Muscle of arm (tissue), 12 donors: Measurements from ENCODE around the gene CNTN4. TPM values are rescaled to one million over a fixed set of nuclear protein-coding genes. Genes with fewer than 3 reads are reported as not detected.

ENCODE experiments used
- DNase-seq: peaks from one replicate; pipeline ENCODE4 v3.0.0-alpha.2; 2013
- polyA plus RNA-seq, 12 donors: library from polyadenylated mRNA; unstranded; fragments of 120-200 nt; gene quantifications; one replicate each; pipeline ENCODE4 v1.2.1, GENCODE V29; 2013; ENCODE audit not compliant: insufficient read length in 12 of 12

Gene CNTN4
- polyA plus RNA-seq, 12 donors, result 5.9 to 32.9 (median 7.9) TPM; not detected in 1

GRCh38 chr3:2677501-2677900 is 578.8 kb downstream of the CNTN4 start:
- no peak for DNase-seq

- DNase-seq, result no peak
These were observed 581.6 kb downstream of the CNTN4 start for GRCh38 chr3:2680236-2680635.

- no peak for DNase-seq
These were observed 585.4 kb downstream of the CNTN4 start for GRCh38 chr3:2684046-2684445.

- no peak for DNase-seq
These were observed 588.3 kb downstream of the CNTN4 start for GRCh38 chr3:2686816-2687502.

GRCh38 chr3:2697589-2697988 is 598.9 kb downstream of the CNTN4 start:
- DNase-seq, result no peak

- DNase-seq, result no peak
These were observed 602.8 kb downstream of the CNTN4 start for GRCh38 chr3:2701471-2701870.

GRCh38 chr3:2706144-2706835 is 607.6 kb downstream of the CNTN4 start:
- no peak for DNase-seq

GRCh38 chr3:2706836-2707210 is 608.2 kb downstream of the CNTN4 start:
- no peak for DNase-seq

GRCh38 chr3:2711081-2711480 is 612.4 kb downstream of the CNTN4 start:
- DNase-seq, result no peak

- no peak for DNase-seq
These were observed 615.3 kb downstream of the CNTN4 start for GRCh38 chr3:2713923-2714322.

GRCh38 chr3:2714834-2715233 is 616.2 kb downstream of the CNTN4 start:
- no peak for DNase-seq

GRCh38 chr3:2727101-2727500 is 628.4 kb downstream of the CNTN4 start:
- no peak for DNase-seq

GRCh38 chr3:2727610-2728318 is 629.1 kb downstream of the CNTN4 start:
- DNase-seq, result no peak

- no peak for DNase-seq
These were observed 633.2 kb downstream of the CNTN4 start for GRCh38 chr3:2731843-2732242.

- no peak for DNase-seq
These were observed 636.8 kb downstream of the CNTN4 start for GRCh38 chr3:2735392-2735894.

- DNase-seq, result peak; percentile 3
These were observed 642.9 kb downstream of the CNTN4 start for GRCh38 chr3:2741516-2741915.

GRCh38 chr3:2765002-2765579 is 666.4 kb downstream of the CNTN4 start:
- no peak for DNase-seq

- DNase-seq, result no peak
These were observed 671.8 kb downstream of the CNTN4 start for GRCh38 chr3:2770451-2770850.

GRCh38 chr3:2771193-2771592 is 672.5 kb downstream of the CNTN4 start:
- no peak for DNase-seq

GRCh38 chr3:2771741-2772140 is 673.1 kb downstream of the CNTN4 start:
- no peak for DNase-seq

- no peak for DNase-seq
These were observed 674.1 kb downstream of the CNTN4 start for GRCh38 chr3:2772803-2773202.

GRCh38 chr3:2774481-2775249 is 676.0 kb downstream of the CNTN4 start:
- peak; percentile 74 for DNase-seq
